Myocyte (in vitro differentiated cells): ENCODE results near the gene TRIO. TPM values are rescaled to one million over a fixed set of nuclear protein-coding genes. Genes with fewer than 3 reads are reported as not detected.

Experiments used
- DNase-seq: peaks from one replicate; pipeline ENCODE4 v3.0.0-alpha.2; 2012; ENCODE audit warnings: low read depth
- total RNA-seq: library from RNA; depleted of rRNA; stranded (reverse); fragments of >200 nt; gene quantifications from 2 replicates; pipeline ENCODE4 v1.2.3, GENCODE V29; 2014

Gene TRIO
- total RNA-seq, 1 donor from 2014 or later, result 126 TPM

GRCh38 chr5:14166437-14166836 lies 23.3 kb downstream of the TRIO start:
- DNase-seq, result no peak

GRCh38 chr5:14167211-14167845 lies 24.2 kb downstream of the TRIO start:
- no peak for DNase-seq

- DNase-seq, result peak; percentile 50
Observed at GRCh38 chr5:14168144-14168792, 25.1 kb downstream of the TRIO start.

- no peak for DNase-seq
Observed at GRCh38 chr5:14168793-14169262, 25.7 kb downstream of the TRIO start.

- DNase-seq, result no peak
Observed at GRCh38 chr5:14171046-14171445, 27.9 kb downstream of the TRIO start.

GRCh38 chr5:14171621-14172020 lies 28.5 kb downstream of the TRIO start:
- DNase-seq, result no peak

- no peak for DNase-seq
Observed at GRCh38 chr5:14172149-14172795, 29.1 kb downstream of the TRIO start.

- DNase-seq, result no peak
Observed at GRCh38 chr5:14173377-14174229, 30.5 kb downstream of the TRIO start.

- peak; percentile 40 for DNase-seq
Observed at GRCh38 chr5:14174230-14174636, 31.1 kb downstream of the TRIO start.

GRCh38 chr5:14175381-14175780 lies 32.2 kb downstream of the TRIO start:
- DNase-seq, result no peak

GRCh38 chr5:14176888-14177287 lies 33.7 kb downstream of the TRIO start:
- DNase-seq, result no peak

GRCh38 chr5:14177634-14178033 lies 34.5 kb downstream of the TRIO start:
- DNase-seq, result no peak

GRCh38 chr5:14178091-14178490 lies 34.9 kb downstream of the TRIO start:
- no peak for DNase-seq

- peak; percentile 52 for DNase-seq
Observed at GRCh38 chr5:14178671-14179211, 35.6 kb downstream of the TRIO start.

GRCh38 chr5:14179446-14179845 lies 36.3 kb downstream of the TRIO start:
- no peak for DNase-seq

GRCh38 chr5:14180437-14180836 lies 37.3 kb downstream of the TRIO start:
- no peak for DNase-seq

GRCh38 chr5:14181299-14181968 lies 38.3 kb downstream of the TRIO start:
- DNase-seq, result no peak

GRCh38 chr5:14182761-14183160 lies 39.6 kb downstream of the TRIO start:
- DNase-seq, result no peak

GRCh38 chr5:14183187-14183939 lies 40.2 kb downstream of the TRIO start:
- peak; percentile 63 for DNase-seq

GRCh38 chr5:14184082-14184481 lies 40.9 kb downstream of the TRIO start:
- no peak for DNase-seq
